Omental fat pad (tissue), 4 donors: Measurements from ENCODE around the gene TRHDE. TPM values are rescaled to one million over a fixed set of nuclear protein-coding genes. Genes with fewer than 3 reads are reported as not detected.

Experiments
- ATAC-seq: fragments of 150-250 bp; one replicate; pipeline ENCODE4 v1.9.1; 2016; ENCODE audit warnings: mild to moderate bottlenecking, moderate library complexity; ENCODE audit not compliant: low FRiP score
- DNase-seq: peaks from one replicate; pipeline ENCODE4 v3.0.0-alpha.2; 2019; ENCODE audit warnings: low spot score
- total RNA-seq, 4 donors: library from RNA; depleted of rRNA; stranded (reverse); fragments of >200 nt; gene quantifications; one replicate each; pipeline ENCODE4 v1.1.0, GENCODE V29; 2016
- TF ChIP-seq, protein P1 (sequence below), 3 donors: fragments of 450-650 bp; IDR thresholded peaks; one replicate each; pipeline ENCODE4 v1.5.1; 2016 to 2017; ENCODE audit warnings: antibody characterized with exemption in 3 of 3, mild to moderate bottlenecking in 3 of 3, moderate library complexity in 2 of 3

TRHDE gene
- total RNA-seq, 4 donors from 2014 or later = 12.8 to 34.8 (median 14.8) TPM

DNA sequence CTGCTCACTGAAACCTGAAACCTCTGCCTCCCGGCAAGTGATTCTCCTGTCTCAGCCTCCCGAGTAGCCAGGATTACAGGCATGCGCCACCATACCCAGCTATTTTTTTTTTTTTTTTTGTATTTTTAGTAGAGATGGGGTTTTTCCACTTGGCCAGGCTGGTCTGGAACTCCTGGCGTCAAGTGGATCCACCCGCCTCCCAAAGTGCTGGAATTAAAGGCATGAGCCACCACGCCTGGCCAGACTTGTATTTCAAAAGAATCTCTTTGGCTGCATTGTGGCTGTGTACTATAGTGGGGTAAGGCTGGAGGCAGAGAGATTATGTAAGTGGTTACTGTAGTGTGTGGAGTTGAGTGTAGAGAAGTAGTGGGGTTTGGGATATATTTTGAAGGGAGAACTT lies 35.1 kb downstream of the TRHDE start:
- ATAC-seq (no peak), DNase-seq (no peak)
- TF ChIP-seq, protein P1, sequence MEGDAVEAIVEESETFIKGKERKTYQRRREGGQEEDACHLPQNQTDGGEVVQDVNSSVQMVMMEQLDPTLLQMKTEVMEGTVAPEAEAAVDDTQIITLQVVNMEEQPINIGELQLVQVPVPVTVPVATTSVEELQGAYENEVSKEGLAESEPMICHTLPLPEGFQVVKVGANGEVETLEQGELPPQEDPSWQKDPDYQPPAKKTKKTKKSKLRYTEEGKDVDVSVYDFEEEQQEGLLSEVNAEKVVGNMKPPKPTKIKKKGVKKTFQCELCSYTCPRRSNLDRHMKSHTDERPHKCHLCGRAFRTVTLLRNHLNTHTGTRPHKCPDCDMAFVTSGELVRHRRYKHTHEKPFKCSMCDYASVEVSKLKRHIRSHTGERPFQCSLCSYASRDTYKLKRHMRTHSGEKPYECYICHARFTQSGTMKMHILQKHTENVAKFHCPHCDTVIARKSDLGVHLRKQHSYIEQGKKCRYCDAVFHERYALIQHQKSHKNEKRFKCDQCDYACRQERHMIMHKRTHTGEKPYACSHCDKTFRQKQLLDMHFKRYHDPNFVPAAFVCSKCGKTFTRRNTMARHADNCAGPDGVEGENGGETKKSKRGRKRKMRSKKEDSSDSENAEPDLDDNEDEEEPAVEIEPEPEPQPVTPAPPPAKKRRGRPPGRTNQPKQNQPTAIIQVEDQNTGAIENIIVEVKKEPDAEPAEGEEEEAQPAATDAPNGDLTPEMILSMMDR (IDR thresholded peaks at IDR 0.05) = no peak

DNA sequence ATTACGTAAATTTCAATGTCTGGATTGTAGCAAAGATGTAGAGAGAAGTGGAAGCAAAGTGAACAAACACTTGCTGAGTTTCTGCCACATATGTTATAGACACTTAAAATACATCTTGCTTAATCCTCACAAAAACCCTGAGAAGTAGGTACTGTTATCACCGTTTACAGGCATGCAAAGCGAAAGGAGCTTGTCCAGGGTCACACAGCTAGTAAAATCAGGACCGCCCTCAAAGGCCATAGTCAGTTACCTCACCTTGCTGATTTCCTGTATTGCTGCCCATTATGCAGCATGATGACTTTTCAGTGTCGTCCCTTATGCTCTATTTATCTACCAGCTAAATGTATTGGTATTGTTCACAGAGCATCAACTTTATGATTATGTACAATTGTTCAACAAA lies 39.8 kb downstream of the TRHDE start:
- no peak for ATAC-seq
- DNase-seq = no peak
- TF ChIP-seq, protein P1 (IDR thresholded peaks at IDR 0.05) = no peak

DNA sequence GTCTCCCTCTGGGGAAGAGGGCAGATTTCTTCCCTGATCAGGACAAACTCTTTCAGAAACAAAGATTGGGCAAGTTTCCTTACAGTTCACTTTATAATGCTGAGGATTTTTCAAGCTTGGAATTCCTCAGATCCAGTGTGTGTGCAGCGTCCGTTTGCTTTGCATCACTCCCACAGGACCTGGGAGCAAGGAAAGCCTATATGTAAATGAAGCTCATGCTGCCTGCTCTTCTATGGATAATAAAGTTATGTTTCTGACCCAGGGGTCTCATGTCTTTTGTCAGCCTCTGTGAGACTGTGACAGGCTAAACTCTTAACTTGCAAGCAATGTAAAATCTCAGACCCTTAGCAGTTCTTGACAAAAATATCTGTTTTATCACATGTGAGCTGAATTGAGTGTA lies 41.6 kb downstream of the TRHDE start:
- DNase-seq (no peak), ATAC-seq (no peak)
- TF ChIP-seq, protein P1 (IDR thresholded peaks at IDR 0.05) = no peak

DNA sequence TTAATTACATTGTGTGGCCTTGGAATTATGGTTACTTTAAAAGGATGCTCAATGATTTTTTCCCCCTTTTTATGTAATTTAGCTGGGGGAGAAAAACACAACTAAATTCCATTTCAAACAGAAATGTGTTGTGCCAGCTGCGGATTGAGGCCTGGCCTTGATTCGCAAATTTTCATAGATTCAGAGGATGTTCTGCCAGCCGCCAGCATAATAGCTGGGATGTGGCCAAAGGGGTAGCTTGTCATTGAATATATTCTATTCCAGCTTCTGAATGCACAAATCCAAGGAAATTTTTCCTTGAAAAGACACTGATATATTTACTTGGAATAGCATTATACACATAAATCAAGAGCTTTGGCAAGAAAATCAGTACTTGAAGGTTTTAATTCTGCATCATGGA lies 43.7 kb downstream of the TRHDE start:
- no peak for ATAC-seq
- no peak for DNase-seq
- TF ChIP-seq, protein P1 (IDR thresholded peaks at IDR 0.05) = no peak

DNA sequence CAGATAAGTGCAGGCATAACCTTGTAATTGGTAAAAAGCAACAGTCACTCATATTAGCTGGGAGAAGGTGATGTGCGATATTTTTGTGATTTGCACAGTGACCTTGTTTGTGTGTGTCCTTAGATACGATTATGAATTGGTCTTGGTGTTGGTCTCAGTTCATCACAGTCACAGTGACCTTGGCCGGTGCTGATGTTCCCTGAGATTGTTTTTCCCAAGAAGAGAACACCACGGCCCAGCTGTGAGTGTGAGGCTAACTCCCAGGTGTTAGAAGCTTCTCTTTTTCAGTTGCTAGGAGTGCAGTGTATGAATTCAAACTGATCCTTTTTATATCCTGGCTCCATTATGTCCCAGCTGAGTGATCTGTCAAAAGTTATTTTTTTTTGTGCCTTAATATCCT lies 46.2 kb downstream of the TRHDE start:
- no peak for DNase-seq
- no peak for ATAC-seq

DNA sequence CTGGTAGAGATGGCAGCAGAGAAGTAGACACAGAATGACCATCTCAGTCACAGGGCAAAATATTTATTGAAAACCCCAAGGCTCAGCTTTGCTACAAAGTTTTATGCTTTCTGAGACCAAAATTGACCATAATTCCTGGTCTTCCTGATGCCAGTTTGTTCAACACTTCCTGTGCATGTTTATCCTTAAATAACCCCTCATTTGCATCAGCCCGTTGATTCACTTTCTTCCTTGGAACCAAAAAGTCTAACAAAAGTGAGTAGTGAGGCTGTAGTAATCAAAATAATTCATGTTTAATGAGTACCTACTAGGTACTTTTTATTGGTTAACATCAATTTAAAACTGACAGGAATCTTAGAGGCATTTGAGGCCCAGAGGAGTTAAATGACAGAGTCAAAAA lies 51.7 kb downstream of the TRHDE start:
- no peak for DNase-seq
- TF ChIP-seq, protein P1 (IDR thresholded peaks at IDR 0.05) = no peak
- ATAC-seq = no peak

More for the DNA sequence above, 46.2 kb downstream of the TRHDE start:
- TF ChIP-seq, protein P1 (IDR thresholded peaks at IDR 0.05) = no peak

DNA sequence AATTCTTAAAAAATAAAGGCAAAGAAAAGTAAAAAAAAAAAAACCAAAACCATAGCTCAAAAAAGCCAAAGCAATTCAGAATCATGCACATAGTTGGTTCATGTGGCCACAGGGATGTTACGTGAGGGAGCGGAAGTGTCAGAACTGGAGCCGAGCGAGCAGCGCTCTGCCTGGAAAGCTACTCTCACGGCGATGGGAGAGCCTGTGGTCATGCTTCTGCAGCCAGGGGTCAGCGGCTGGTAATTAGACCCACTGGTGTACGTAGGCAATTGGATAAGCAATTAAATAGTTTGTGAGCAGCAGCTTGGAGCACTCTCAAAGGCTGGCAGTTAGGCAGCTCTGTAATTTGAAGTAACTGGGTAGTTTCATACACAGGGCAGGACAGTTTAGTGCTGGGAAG lies 58.1 kb downstream of the TRHDE start:
- DNase-seq = no peak
- TF ChIP-seq, protein P1 (IDR thresholded peaks at IDR 0.05) = no peak

More for the DNA sequence above, 58.1 kb downstream of the TRHDE start:
- no peak for ATAC-seq
